ENCODE results near the gene ERV3-1.

ERV3-1 gene

DNA sequence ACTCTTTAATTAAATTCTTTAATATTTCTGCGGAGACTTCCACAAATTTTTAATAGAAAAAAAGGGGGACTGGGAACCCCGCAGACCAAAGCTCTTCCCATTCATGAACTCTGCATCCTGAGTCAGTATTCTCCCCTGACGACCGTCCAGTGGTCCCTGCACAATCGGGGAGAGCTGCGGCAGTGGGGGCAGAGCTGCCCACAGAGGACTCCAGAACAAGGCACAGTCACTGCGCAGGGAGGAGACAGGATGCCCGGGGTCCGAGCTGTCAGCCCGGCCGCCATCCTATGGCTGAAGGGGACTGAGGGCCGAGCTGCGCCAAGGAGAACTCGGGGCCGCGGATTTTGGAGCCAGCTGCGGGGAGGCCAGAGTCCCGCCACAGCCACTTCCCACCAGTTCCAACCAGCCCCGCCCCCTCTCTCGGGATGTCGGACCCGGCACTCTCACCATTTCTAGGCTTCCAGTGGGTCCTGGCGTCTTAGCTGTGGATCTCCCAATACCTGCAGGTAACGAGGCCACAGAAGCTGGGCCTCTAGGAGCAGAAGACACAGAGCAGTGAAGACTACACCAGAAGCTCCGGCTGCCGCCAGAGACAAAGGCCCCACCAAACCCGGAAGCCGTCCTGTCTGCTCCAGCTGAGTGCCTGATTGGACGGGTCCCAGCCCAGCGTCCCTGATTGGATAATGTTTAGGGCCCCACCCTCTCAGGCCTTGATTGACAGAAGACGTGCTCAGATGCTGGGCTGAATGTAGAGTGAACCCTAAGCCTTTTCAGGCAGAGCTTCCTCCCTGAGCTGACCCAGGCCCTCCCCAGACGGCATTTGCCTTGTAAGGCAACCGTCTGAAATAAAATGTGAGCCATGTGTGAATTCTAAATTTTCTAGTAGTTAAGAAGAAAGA lies at the start of gene ERV3-1:
Gene ERV3-1 (minus strand): TSS at position 594 of the 899 bp plus-strand sequence. CDS start 13,661 bp downstream, outside the sequence.
- TF ChIP-seq, protein P1, sequence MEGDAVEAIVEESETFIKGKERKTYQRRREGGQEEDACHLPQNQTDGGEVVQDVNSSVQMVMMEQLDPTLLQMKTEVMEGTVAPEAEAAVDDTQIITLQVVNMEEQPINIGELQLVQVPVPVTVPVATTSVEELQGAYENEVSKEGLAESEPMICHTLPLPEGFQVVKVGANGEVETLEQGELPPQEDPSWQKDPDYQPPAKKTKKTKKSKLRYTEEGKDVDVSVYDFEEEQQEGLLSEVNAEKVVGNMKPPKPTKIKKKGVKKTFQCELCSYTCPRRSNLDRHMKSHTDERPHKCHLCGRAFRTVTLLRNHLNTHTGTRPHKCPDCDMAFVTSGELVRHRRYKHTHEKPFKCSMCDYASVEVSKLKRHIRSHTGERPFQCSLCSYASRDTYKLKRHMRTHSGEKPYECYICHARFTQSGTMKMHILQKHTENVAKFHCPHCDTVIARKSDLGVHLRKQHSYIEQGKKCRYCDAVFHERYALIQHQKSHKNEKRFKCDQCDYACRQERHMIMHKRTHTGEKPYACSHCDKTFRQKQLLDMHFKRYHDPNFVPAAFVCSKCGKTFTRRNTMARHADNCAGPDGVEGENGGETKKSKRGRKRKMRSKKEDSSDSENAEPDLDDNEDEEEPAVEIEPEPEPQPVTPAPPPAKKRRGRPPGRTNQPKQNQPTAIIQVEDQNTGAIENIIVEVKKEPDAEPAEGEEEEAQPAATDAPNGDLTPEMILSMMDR (IDR thresholded peaks at IDR 0.05), result no peak

GRCh38 chr7:65037740-65038688 lies 31.5 kb upstream of the ERV3-1 start:
- TF ChIP-seq, protein P1 (IDR thresholded peaks at IDR 0.05), result no peak; the same call in 1 of the 2 replicates

- TF ChIP-seq, protein P1 (IDR thresholded peaks at IDR 0.05), result no peak
Observed at GRCh38 chr7:65004575-65004974, 1.9 kb downstream of the ERV3-1 start.

GRCh38 chr7:65002972-65003585 lies 3.4 kb downstream of the ERV3-1 start:
- TF ChIP-seq, protein P1 (IDR thresholded peaks at IDR 0.05), result no peak

- TF ChIP-seq, protein P1 (IDR thresholded peaks at IDR 0.05), result no peak
Observed at GRCh38 chr7:65001291-65001814, 5.1 kb downstream of the ERV3-1 start.

- TF ChIP-seq, protein P1 (IDR thresholded peaks at IDR 0.05), result no peak
Observed at GRCh38 chr7:64999165-65000004, 7.1 kb downstream of the ERV3-1 start.

All from LNCAP (cell line).